ENCODE measurements around the gene PRSS53.

DNA sequence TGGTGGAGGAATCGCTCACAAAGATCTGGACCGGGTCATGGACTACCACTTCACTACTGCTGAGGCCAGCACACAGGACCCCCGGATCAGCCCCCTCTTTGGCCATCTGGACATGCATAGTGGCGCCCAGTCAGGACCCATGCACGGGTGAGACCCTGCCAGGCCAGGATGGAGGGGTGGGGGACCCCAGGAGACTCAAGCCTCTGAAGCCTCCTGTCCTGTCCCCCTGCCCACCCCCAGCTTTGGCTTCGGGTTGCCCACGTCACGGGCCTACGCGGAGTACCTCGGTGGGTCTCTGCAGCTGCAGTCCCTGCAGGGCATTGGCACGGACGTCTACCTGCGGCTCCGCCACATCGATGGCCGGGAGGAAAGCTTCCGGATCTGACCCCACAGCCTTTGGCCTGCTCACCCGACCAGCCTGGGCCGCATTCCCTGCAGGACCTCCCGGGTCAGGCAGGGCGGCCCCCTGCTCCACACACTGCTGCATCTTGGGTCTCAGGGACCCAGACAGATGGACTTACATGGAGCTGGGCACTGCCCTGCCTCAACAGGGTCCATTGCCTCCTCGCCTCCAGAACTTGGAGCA, 23.2 kb upstream of the PRSS53 start:
- TF ChIP-seq POLR2A (IDR thresholded peaks at IDR 0.05), result no peak
- TF ChIP-seq, protein P1, sequence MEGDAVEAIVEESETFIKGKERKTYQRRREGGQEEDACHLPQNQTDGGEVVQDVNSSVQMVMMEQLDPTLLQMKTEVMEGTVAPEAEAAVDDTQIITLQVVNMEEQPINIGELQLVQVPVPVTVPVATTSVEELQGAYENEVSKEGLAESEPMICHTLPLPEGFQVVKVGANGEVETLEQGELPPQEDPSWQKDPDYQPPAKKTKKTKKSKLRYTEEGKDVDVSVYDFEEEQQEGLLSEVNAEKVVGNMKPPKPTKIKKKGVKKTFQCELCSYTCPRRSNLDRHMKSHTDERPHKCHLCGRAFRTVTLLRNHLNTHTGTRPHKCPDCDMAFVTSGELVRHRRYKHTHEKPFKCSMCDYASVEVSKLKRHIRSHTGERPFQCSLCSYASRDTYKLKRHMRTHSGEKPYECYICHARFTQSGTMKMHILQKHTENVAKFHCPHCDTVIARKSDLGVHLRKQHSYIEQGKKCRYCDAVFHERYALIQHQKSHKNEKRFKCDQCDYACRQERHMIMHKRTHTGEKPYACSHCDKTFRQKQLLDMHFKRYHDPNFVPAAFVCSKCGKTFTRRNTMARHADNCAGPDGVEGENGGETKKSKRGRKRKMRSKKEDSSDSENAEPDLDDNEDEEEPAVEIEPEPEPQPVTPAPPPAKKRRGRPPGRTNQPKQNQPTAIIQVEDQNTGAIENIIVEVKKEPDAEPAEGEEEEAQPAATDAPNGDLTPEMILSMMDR (IDR thresholded peaks at IDR 0.05), result no peak

Data from right lobe of liver (tissue), 4 donors.